GM11168 (cell line): ENCODE results near the gene M1AP.

Experiments used
- in situ Hi-C: fragments of 300-500 bp; cut with MboI; formaldehyde crosslinking; loops from one replicate; pipeline ENCODE4 v1.12.0; 2022; ENCODE audit warnings: low sequenced_read_pairs; ENCODE audit not compliant: unreplicated experiment

M1AP gene

DNA sequence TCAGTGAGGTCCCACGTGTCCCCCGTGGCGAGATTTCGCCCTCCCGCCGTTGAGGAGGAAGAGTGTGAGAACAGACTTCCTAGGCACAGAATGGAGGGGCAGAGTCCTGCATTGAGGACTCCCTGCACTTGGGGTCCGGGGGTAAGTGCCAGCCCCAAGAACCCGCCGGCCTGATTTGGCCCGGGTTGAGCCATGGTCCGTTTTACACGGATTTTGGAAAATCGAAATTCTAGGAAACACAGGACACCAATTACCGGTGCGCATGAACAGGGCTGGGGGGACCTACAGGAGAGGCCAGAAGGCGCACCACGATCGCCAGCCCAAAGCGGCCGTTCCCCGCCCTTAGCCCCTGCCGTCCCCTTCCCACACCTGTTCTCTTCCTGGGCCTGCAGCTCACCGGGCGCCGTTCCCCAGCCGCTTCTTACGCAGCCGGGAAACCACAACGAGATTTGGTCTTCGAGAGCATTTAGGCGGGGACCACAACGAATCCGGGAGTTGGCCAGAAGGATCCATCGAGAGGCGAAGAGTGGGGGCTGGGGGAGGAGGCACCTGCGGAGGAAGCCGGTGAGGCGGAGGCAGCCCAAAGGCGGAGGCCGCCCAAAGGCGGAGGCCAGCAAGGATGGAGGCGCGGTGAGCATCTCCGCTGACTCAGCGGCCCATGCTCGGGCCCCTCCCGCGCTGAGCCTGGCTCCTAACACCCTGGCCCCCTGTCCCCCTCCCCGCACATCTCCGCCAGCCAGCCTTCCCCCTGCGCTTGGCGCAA, 134.3 kb downstream of the M1AP start:
- in situ Hi-C loops = no loop called here

DNA sequence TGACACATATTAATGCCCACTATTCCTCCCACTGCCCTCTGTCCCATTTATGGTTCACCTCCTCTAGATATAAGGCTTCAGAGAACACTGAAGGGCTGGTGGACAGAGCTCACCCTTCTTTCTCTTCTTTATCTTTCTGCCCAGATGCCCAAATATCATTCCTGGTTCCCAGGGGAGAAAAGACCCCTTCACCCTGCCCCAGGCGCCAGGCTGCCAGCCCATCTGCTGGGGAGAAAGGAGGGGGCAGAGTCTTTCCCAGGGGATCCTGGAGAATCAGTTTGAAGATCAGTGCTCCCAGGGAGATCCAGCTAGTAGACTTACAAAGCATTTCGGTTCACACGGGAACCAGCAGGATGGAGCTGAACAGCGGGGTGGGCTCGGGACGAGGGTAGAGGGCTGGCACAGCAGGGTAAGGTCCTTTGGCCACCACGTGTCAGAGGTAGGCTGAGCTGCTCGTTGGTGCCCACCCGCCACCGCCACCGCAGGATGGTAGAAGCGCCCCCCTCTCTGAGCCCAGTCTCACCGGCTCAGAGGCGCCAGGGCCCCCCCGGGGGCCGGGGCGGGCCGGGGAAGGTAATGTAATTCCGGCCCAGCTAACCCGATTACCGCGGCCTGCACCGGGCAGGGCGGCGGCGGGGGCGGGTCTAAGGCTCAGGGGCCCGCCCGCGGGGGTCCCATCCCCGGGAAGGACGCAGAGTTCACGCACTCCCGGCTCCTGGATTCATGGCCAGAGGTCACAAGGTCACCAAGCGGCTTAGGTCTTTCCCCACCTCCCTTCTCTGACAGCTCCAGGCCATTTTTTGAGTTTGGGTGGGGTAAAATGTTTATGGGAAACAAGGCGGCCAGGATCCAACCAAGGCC, 135.2 kb downstream of the M1AP start:
- in situ Hi-C loops = no loop called here

DNA sequence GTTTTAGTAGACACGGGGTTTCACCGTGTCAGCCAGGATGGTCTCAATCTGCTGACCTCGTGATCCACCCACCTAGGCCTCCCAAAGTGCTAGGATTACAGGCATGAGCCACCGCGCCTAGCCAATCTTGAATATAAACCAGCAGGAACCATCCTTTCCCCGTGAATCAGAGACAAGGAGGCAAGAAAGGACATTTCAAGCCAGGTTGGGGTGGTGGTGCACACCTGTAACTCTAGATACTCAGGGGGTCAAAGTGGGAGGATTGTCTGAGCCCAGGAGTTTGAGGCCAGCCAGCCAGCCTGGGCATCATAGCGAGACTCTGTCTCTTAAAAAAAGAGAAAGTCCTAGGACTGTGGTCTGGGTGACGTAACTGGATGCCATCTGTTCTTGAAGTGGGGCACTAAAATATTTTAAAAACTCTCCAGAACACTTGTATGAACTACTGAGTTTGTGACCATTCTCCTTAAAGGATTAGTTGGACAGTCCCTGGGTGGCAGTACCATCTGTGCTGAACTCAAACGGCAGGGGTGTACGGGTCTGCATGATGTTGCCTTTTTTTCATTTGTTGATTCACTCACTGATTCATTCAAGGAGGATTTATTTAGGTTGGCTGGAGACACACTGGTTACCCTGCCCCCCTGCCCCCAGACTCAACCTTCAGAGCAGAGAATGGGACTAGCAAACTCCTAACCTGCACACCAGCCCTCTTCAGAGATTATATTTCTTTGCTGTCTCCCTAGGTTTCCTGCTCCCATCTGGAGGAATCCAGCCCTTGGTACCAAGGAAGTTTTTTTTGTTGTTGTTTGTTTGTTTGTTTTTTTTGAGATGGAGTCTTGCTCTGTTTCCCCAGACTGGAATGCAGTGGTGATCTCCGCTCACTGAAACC, 136.8 kb downstream of the M1AP start:
- in situ Hi-C loops = no loop called here

DNA sequence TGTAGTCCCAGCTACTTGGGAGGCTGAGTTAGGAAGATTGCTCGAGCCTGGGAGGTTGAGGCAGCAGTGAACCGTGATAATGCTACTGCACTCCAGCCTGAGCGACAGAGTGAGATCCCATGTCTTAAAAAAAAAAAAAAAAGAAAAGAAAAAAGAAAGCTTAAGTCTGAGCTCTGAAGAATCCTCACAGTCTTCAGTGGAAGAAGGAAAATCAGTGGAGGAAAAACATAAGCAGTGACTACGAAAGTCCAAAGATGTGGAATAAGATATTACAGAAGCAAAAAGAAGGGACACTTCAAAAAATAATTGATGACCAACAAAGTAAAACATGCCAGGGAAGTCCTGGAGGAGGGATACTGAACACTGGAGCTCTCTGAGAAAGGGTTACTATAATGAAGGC, 137.9 kb downstream of the M1AP start:
- in situ Hi-C loops = no loop called here

DNA sequence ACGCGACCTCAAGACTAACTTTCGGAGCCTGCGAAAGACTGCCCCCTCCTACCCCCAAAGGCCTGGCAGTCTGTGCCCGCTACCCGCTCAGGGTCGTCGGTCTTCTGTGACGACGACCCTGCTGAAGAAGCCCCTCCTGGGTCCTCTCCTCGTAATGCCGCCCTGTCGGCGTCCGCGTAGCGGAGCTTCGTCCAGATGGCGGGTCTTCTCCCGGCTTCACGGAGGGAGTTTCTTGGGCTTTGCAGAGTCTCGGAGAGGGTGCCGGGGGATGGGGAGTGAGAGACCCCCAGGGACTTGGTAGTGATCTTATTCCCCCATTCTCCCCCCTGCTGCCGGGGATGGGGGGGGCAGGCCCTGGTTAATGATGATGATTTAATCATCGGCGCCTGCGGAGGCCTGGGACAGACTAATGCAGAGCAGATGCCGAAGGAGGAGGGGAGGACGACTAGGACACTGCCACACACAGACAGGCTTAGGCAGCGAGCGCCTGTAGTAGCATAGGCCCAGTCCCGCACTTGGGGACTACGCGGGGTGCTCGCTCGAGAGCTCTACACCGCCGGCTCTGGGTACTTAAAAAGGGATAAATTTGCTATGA, 140.1 kb downstream of the M1AP start:
- in situ Hi-C loops = no loop called here
